CD4-positive, alpha-beta T cell treated with Interleukin-17A for 4 hours (primary cell): ENCODE data around the gene ISG15.

ENCODE experiments used
- DNase-seq: peaks from one replicate; pipeline ENCODE4 v3.0.0-alpha.2; 2020; ENCODE audit warnings: mixed read lengths

Gene ISG15

DNA sequence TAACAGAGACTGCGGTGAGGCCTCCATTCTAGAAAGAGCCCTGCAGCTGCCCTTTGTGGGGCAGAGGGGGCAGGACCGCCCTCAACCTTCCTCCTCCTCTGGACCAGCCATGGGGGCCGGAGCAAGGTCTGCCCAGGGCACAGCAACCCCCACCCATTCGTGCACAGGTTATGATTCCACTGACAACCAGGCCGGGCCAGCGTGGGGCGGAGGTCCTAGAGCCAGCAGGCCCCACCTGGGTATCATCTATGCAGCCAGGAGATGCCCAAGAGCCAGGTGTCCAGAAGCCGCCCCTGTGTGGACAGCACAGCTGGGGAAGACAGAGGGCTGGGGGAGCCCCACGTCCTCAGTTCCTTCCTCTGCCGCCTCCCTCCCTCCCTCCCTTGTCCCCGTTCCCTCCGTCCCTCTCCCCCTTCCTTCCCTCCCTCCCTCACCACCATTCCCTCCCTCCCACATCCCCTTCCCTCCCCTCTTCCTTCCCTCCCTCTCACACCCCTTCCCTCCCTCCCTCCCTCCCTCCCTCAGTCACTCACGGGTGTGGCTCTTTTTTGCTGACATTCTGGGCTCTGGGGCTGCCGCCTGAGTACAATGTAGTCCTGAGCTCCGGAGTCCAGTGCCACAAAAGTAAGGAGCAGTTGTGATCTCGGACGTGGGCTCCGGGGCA is 48.5 kb downstream of the ISG15 start:
- no peak for DNase-seq

DNA sequence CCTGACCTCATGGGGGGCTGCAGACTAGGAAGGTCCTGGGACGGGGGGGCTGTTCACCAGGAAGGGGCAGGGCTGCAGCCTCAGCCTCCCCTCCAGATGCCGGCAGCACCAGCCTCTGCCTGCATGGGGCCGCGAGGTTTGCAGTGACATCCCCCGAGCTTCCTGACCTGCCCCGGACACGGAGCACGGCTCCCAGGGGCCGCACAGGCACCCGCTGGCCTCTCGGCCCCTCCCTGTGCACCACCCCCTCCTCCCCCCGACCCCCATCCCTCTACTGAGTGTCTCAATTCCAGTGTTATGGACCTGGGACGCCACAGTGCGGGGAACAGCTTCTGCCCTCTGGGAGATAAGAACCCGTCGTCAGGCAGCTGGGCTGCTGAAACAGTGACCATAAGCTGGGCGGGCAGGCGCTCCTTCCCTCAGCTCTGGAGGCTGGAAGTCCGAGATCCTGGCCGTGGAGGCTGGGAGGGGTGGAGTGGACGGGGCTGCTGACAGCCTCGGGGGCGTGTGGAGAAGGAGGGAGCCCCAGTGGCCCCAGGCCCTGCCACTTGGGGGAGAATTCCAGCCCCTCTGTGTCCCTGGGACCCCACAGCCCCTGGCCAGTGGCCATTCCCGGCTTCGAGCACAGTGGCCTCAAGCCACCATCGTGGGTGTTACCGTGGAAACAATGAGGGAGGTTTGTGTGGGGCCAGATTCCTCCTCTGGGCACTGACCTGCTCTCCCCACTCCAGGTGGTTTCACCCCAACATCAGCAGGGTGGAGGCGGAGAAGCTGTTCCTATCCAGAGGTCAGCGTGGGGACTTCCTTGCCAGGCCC is 49.3 kb downstream of the ISG15 start:
- DNase-seq: no peak

DNA sequence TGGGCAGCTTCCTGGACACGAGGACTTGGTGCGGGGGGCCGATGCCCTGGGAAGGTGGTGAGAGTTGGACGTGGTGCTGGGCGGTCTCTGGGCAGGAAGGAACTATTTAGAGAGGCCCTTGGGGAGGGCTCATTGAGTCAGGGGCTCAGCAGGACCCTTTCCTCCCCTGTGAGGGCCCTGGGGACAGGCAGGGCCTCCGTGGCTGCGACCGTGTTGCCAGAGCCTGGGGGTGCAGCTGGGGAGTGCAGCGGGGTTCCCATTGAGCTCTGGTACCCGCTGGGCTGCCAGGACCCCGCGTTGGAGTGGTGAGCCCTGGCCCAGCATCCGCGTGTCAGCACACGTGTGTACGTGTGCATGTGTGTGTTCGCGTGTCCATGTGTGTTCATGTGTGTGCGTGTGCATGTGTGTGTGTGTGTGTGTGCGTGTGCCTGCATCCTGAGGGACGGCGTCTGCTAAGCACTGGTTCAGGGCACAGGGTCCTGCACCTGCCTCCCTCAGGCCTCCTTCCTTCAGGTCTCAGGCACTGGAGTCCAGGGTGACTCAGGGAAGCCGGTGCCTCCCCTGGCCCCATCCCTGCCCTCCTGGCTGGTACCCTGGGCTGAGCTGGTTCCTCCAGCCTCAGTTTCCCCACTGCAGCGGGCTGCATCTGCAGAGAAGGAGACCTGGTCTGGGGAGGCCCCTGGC is 50.1 kb downstream of the ISG15 start:
- no peak for DNase-seq
